ENCODE measurements around the gene MID1.

GRCh38 chrX:10404436-10404835 is 215.9 kb downstream of the MID1 start:
- TF ChIP-seq EZH2 (IDR thresholded peaks at IDR 0.05; ENCODE audit: insufficient read depth, low read length) (no peak), CTCF (IDR thresholded peaks at IDR 0.05; ENCODE audit: insufficient read depth, low read depth, low read length) (no peak)

Data from astrocyte (in vitro differentiated cells and primary cell).